Fibroblast of peridontal ligament (primary cell): ENCODE data around the gene PRR18.

ENCODE experiments used
- DNase-seq: peaks from one replicate; pipeline ENCODE4 v3.0.0-alpha.2; 2010; ENCODE audit errors: extremely low read depth

The PRR18 gene

DNA sequence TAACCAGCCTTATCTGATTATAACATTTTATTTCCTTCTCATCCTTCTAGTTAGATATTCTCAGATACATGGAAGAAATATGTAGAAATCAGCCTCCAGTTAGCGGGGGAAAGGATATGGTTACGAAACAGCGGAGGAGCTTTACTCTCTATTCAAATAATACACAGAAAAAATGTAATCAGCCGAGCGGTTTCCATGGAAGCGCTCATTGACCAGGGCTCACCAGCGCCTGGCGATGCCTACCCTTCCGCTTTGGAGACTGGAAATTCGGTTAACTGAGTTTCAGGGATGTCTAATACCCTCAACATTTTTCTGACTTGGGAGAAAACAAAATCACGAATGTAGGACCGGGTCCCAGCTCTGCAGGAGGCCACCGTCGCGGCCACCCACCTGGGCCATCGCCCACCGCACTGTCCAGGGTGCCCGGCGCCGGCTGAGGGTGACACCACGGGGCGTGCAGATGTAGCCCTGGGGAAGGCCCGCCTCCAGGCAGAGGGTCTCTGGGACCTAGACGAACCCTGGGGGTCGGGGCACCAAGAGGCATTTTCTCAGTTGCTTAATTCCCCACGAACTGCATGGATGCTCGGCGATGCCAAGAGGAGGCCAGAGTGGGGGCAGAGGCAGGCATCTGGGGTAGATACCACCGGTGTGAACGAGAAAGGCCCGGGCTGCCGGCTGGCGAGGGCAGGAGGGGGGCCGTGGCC, 1.7 kb downstream of the PRR18 start:
- DNase-seq: no peak

DNA sequence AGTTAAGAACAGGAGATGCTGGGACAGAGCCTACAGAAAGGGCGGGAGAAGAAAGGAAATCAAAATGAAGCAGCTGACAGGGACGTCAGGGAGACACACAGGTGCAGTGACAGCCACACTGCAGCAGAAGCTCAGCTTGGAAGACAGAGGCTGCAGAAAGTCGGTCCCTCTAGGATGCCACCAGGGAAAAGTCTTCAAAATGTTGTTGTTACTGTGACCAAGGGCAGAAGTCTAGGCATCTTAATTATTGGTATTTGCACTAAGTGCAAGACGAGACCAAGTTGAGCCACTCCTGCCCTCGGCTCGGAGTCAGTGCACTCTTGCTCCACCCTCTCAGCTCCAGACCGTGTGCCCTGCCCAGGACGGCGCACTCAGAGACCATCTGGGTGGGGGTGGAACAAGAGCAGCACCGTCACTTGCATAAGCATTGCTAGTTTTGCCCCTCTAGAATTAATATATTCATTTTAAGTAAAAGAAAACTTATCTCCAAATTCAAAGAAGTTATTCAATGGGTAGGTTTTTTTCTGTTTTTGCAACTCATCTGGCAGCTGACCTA, 2.6 kb downstream of the PRR18 start:
- DNase-seq: no peak

DNA sequence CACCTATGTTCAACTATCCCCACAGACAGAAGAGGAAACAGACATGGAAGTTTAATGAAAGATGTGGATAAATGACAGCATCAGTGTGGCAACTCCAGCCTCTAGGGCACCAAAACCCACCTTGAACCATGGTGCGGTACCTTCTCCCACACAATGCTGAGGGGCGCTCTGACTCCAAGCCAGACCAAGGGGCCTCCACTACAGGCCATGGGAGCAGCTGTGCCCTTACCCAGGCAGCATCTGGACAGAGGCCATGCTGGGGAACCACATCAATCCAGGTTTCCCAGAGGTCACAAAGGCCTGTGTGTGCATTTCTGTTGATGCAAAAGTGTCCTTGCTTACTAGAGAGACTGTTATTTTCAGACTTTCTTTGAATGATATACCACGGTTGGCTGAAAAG, 4.1 kb downstream of the PRR18 start:
- DNase-seq: no peak

DNA sequence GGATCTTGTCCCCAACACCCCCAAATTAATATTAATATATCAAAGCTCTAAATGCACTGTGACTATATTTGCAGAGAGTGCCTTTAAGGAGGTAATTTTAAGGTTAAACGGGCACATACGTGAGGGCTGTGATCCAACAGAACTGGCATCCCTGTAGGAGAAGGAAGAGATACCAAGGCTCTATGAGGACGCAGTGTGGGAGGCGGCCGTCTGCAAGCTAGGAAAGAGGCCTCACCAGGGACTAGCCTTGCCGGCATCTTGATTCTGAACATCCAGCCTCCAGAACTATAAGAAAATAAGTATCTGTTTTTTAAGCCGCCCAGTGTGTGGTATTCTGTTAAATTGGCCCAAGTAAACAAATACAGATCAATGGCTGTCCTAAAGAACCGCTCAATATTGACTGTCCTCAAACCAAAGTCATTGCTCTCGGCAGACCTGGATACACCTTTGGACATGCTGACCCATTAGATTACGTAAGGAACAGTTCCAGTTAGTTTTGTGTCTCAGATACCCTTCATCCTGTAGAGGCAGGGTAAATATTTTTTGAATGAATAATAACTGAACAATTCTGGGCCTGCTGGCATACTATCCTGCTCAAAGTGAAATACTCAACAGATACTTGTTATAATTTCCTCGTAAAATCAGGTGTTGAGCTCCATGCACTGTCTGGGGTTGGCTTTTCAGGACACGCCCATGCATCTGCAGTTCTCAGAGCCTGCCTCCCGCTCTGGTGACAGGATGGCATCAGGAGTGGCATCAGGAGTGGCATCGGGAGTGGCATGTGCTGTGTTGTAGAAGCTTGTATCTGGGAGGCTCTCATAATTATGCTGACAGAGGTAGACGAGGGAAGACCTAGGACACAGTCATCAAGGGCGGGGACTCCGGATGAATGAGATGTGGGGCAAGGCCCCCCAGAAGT, 6.3 kb downstream of the PRR18 start:
- DNase-seq: no peak

DNA sequence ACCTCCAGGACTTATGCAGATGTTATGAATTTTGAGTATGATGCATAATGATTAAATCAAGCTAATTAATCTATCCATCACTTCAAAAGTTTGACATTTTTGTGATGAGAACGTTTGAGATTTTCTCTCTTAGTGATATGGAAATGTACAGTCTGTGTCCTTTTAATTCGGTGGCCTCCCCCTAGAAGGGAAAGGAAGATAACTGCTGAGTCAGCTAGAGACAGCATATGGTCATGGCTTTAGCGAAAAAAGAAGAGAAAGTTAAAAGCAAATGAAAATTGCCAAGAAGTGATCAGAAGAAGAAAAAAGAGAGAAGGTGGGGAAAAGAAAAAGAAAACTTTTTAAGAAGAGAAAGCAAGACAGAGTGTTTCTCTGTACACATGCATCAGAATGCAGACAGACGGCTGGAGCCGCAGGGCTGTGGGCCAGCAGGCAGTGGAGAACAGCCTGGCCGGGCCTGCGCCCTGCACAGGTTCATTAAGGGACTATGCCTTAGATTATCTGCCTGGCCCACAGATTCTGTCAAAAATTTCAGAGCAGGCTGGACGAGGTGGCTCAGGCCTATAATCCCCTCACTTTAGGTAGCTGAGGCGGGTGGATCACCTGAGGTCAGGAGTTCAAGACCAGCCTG, 7.7 kb downstream of the PRR18 start:
- DNase-seq: no peak

DNA sequence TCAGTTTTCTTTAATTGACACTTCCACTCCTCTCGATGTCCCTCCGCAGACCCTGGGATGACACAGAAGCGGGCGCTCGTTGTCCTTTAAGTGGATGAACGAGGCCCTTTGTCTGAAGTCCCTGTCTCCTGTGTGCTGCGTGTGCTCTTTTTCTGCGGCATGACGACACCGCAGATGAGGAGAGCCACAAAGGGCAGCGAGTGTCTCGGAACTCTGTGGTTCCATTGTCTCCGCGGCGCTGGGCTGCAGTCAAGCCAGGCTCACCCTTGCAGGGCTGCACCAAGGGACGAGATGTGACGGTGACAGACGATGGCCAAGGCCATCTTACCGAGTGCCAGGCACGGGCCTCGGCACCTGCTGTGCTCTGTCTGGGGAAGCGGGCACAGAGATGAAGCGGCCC, 10.6 kb downstream of the PRR18 start:
- no peak for DNase-seq

DNA sequence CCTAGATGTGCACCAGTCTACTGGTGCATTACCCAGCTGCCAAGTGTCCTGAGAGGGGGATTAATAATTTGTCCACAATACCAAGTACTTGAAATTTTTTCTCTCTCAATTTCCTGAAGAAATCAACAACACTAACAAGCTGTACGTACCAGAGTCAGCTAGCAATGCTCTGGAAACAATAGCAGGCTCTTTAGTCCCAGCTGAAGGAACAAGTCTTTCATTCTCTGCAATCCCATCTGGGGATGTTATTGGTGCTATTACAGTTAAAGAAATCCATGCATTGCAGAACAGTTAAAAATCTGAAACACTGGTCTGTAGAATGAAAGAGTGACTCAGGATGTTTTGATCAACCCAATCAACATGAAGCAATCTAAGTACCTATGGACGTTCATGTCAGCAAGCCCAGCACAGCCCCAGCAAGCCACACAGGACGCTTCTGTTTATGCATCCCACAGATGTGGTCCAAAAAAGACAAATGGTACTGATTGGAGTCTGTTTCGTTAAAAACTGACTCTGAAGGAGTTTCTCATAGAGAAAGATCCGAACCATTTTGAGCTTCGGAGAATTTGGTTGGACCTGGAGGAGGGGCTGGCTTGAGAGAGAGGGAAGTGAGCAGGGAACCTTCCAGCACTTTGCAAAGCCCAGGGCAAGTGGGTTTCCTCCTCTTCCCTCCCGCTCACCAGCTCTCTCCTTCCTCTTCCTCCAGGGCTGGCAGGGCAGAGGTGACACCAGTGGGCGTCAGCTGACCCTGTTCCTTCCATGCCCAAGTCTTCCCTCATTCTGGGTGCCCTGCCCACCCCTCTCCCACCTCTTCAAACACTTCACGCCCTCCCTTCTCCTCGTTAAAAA, 11.9 kb downstream of the PRR18 start:
- DNase-seq: no peak

DNA sequence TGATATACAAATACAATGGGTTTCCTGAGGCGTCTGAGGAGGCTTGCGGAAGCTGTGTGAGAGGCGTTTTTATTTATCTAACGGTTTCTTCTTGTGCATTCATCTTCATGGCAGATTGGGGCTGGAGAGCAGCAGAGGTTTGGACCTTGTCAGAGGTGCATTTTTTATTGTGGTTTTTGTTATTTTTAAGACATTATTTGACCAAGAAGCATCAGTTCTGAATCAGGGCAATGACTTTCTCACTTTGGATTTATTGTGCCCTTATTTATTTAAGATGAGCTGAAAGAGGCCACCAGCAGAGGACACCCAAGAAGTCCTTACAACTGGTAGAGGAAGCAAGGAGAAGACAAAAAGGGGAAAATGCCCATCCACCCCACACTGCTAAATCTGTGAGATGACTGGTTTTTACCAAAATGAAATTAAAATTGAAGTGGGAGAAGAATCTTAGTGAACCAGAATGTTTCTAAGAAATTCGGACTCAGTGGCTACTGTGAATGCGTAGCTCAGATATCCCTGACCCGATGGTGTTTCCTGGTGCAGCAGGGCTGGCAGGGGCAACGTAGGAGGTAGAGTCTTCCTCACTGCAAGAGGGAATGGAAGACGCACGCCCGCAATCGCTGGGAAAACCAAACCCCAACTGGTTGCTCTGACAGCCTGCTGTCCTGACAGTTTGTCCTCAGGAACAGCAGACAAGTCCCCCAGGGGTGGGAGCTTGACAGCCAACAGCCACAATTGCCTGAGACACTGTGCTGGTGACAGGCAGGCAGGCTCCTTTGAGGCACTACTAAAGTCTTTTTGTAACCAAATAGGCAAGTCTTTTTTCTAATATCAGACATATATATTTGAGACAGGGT, 14.2 kb downstream of the PRR18 start:
- no peak for DNase-seq

DNA sequence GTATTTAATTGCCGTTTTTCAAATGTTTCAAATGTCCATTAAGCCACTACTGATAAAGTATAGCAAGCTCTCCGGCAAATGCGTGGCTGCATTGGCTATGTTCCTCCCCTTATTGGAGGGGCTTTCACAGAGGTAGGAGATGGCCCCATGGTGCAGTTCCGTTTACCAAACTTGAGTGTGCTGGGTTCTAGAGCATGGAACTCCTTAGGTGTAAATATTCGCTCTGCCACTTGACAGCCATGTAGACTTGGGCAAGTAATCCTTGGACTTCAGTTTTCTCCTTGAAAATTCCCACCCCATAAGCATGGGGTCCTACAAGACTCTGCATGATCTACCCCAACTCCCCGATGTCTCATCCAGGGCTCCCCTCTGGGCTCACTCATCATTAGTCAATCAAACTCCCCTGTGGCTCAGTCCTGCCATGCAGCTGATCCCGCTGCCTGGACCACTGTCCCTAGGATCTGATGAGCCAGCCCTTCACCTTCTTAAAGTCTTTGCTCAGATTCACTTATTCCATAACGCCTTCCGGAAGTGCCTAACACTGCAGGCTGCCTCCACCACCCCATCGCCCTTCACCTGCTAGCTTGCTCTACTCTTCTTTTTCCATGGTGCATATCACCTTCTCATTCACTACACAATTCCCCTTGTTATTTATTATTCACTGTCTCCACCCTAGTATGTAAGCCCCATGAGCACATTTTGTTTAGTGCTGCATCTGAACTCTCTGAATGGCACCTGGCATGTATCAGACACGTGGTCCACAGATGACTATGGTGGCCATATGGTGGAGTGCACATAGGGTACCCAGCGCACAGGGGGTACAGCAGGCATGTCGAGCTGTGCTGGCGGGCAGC, 18.8 kb downstream of the PRR18 start:
- no peak for DNase-seq

DNA sequence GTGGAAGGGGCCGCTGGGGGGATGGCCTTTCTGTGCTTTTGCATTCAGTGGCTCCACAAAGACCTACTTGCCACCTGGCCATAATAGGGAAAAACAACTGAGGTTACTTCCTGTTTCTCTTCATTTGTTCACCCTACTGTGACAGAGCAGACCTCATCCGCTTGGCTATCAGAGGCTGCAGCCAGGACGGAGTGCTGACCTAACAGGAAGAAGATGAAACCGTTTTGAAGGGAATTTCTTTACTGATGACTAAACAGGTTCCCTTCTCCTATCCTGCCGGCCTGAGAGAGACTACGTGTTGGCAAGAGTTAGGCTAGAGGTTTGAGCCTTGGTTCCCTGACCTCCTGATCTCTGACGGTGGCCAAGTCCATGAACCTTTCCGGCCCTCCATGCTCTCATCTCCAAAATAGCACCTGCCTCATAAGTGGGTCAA, 21.3 kb downstream of the PRR18 start:
- no peak for DNase-seq

DNA sequence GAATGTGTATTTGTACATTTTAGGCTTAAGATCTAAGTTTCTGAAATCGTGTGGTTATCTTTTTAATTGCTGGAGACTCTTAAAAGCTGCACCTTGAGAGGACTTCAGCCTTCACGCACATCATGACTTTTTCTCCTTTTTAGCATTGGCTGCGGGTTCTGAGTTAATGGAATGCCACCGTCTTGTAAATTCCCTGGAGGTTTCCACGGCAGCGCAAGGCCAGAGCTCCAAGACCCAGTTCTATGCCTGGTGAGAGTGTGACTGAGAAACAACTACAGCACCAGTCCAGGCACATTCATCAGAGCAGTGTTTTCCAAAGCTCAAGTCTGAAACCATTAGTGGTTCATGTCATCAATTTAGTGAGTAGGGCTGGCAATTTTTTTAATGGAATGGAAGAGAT, 23.0 kb downstream of the PRR18 start:
- no peak for DNase-seq

DNA sequence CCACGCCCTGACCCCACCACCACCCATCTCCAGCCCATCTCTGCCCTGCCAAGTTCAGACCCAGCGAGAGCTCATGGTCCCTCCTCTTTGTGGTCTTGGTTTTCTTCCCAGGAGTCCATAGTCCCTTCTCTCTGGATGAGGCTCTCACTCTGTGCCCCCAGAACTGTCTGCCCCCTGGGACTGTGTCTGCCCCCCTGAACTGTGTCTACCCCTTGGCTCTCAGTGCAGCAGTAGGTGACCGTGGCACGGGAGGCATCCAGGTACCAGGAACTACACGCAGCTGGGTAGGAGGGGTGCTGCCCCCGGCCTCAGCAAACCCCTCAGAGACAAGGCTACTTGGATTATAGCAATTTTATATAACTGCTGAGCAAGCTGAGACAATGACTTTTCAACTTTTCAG, 23.6 kb downstream of the PRR18 start:
- DNase-seq: no peak

DNA sequence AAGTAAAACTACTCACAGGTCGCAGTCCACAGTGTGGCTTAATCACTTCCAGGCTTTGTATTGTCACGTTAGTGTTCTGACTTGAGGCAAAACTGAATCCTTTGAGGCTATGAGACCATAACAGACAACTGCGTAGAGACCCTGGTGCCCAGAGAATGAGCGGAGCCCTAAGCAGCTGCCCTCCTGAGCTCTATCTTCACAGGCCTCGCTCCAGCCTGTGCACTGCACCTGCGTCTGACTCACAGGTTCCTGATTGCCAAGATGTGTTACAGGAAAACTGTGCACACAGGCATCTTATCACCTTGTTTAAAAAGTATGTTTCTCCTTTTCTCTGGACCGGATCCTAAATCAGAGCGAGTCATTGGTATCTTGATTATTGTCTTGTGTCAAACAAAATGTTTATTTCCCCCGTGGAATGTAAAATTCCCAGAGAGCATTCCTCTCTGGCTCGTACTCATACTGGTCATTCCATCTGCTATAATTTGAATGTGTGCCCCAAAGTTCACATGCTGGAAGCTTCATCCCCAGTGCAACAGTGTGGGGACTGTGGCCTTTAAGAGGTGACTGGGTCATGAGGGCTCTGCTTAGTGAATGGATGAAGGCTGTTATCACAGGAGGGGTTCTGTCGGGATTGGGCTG, 25.7 kb downstream of the PRR18 start:
- no peak for DNase-seq

DNA sequence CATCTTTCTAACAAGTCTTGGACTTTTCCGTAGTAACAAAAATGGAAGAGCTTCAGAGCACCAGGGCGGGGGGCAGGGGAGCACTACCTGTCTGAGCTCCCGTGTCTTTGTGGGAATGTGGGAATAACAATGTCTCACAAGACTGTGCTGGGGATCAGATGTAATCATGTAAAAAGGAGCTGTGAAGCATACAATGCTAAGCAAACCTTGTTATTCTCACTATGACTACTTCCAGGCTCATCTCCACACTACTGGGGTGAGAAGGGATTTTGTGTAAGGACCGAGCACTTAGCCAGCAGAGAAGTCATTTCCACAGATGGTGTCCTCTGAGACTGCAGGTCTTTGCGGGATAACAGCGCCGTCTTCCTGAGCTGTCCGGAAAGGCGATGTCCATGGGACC, 27.1 kb downstream of the PRR18 start:
- DNase-seq: no peak

DNA sequence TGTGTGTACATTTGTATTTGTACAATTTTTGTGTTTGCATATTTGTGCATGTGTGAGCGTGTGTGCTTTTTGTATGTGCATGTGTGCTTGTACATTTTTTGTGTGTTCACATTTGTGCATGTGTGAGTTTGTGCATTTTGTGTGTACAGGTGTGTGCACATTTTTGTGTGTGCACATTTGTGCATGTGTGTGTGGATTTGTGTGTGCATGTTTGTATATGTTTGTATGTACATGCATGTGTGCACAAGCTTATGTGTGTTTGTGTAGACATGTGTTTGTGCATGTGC, 28.9 kb downstream of the PRR18 start:
- no peak for DNase-seq

DNA sequence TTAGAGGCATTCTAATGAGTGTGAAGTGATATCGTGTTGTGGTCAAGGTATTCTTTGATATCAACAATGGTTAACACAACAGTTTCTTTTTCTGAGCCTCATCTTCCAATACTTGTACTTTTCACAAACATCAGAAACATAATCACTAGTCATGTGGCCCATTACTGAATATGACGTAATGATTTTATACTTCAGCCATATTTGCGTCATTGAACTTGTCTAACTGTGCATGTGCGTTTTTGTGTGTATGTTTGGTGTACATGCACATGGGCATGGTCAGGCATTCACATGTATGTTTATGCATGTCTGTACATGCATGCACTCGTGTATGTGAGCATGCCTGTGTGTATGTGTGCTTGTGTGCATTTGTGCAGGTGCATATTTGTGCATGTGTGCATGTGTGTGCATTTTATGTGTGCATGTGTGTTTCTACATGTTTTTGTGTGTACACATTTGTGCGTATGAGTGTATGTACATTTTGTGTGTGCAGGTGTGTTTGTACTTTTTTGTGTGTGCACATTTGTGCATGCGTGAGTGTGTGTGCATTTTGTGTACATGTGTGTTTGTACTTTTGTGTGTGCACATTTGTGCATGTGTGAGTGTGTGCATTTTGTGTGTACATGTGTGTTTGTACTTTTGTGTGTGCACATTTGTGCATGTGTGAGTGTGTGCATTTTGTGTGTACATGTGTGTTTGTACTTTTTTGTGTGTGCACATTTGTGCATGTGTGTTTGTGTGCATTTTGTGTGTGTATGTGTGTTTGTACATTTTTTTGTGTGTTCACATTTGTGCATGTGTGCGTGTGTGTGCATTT, 29.4 kb downstream of the PRR18 start:
- DNase-seq: no peak

DNA sequence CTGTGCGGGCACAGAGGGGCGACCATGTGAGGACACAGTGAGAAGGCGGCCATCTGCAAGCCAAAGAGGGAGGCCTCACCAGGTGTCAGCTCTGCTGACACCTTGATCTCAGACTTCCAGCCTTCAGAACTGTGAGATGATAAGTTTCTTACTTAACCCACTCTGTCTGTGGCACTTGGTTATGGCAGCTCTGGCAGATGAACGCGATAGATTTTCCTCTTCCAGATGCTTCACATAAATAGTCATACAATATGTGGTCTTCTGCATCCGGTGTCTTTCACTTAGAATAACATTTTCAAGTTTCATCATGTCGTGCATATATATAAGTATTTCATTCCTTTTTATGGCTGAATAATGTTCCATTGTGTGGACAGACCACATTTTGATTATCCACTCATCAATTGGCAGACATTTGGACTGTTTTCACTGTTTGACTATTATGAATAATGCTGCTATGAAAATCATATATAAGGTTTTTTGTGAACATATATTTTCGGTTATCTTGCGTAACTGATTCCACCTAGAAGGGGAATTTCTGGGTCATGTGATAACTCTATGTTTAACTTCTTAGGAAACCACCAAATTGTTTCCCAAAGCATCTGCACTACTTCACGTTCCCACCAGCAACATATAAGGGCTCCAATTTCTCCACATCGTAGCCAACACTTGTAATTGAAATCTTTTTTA, 30.2 kb downstream of the PRR18 start:
- DNase-seq: no peak

DNA sequence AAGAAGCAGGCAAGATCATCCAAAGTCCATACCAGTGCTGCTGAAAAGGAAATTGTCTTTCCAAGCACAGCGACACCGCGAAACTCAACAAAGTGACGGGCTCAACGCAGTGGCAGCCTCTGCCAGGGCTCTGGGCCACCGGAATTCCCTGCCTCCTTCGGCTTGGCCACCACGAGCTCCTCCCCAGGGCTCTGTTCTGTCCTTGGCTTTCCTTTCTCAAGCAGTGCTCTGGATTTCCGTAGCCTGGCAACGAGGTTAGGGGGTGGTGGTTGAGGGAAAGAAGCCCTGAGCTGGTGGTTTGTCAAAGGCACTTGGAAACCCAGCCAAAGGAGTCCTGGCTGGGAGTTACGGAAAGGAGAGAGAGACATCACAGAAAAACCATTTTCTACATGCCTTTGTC, 31.2 kb downstream of the PRR18 start:
- peak; percentile 34 for DNase-seq
